UCSD-AML1 (cell line): ENCODE measurements around the gene CD9.
"Not testable (repeated sequence)": the region's sequence is repeated elsewhere in the genome, so short reads cannot be mapped to it uniquely, and the experiment has no call there.

Source experiments
- DNase-seq: peaks from one replicate; lab custom pipeline; 2025; ENCODE audit not compliant: unreplicated experiment; lab: John Stamatoyannopoulos, UW

The CD9 gene

GRCh38 chr12:6200256-6201212 is at the start of gene CD9:
Gene CD9, plus strand, starts transcription at chr12:6200400. Its CDS starts 100 bp downstream, at chr12:6200500.
- DNase-seq, result no peak

GRCh38 chr12:6154730-6155459 is 45.3 kb upstream of the CD9 start:
- no peak for DNase-seq

GRCh38 chr12:6157482-6157881 is 42.7 kb upstream of the CD9 start:
- no peak for DNase-seq

GRCh38 chr12:6158255-6158654 is 41.9 kb upstream of the CD9 start:
- DNase-seq, result no peak

- DNase-seq, result no peak
These were observed 41.5 kb upstream of the CD9 start for GRCh38 chr12:6158749-6159148.

- not testable (repeated sequence) for DNase-seq
These were observed 40.8 kb upstream of the CD9 start for GRCh38 chr12:6159166-6160011.

- not testable (repeated sequence) for DNase-seq
These were observed 40.1 kb upstream of the CD9 start for GRCh38 chr12:6160049-6160649.

GRCh38 chr12:6161124-6161882 is 38.9 kb upstream of the CD9 start:
- DNase-seq, result peak; percentile 52

- DNase-seq, result no peak
These were observed 36.7 kb upstream of the CD9 start for GRCh38 chr12:6163416-6164060.

GRCh38 chr12:6165395-6165794 is 34.8 kb upstream of the CD9 start:
- no peak for DNase-seq

- no peak for DNase-seq
These were observed 33.4 kb upstream of the CD9 start for GRCh38 chr12:6166808-6167207.

- DNase-seq, result peak; percentile 81
These were observed 32.6 kb upstream of the CD9 start for GRCh38 chr12:6167327-6168280.

- no peak for DNase-seq
These were observed 28.7 kb upstream of the CD9 start for GRCh38 chr12:6171409-6172015.

GRCh38 chr12:6172086-6172485 is 28.1 kb upstream of the CD9 start:
- DNase-seq, result no peak

- no peak for DNase-seq
These were observed 27.3 kb upstream of the CD9 start for GRCh38 chr12:6172862-6173261.

- no peak for DNase-seq
These were observed 22.4 kb upstream of the CD9 start for GRCh38 chr12:6177642-6178358.
